Occipital lobe (tissue), 2 donors: ENCODE results near the gene RUVBL2. TPM values are rescaled to one million over a fixed set of nuclear protein-coding genes. Genes with fewer than 3 reads are reported as not detected.
A peak's percentile ranks its signal among the peaks of the same experiment; 100 is the strongest.

Source experiments
- DNase-seq: peaks from one replicate; lab custom pipeline; 2025; lab: John Stamatoyannopoulos, UW
- total RNA-seq: library from RNA; depleted of rRNA; stranded (reverse); fragments of >200 nt; gene quantifications from one replicate; pipeline ENCODE4 v1.2.3, GENCODE V29; 2014

RUVBL2 gene
- total RNA-seq = 81.4 TPM

- peak; percentile 99 for DNase-seq
These were observed at the start of gene RUVBL2, which contains the start of gene GYS1 for GRCh38 chr19:48993175-48994034. Gene RUVBL2, plus strand, starts transcription at chr19:48993887. Its CDS starts 25 bp downstream, at chr19:48993912. Gene GYS1, minus strand, starts transcription at chr19:48993309. Its CDS starts 197 bp downstream, at chr19:48993112.

DNA sequence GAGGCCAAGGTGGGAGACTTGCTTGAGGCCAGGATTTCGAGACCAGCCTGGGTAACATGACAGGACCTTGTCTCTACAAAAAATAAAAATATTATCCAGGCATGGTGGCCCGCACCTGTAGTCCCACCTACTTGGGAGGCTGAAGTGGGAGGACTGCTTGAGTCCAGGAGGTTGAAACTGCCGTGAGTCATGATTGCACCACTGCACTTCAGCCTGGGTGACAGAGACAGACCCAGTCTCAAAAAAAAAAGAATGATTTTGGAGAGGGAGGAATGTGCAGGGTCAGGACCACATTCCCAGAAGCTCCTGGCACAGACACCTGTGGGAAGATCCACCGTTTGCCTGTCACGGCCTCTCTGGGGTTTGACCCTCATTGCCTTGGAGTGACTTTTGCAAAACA lies 48.3 kb upstream of the RUVBL2 start:
- no peak for DNase-seq

- no peak for DNase-seq
These were observed 47.9 kb upstream of the RUVBL2 start for GRCh38 chr19:48945817-48946216.

GRCh38 chr19:48946463-48947257 lies 47.0 kb upstream of the RUVBL2 start:
- no peak for DNase-seq

- DNase-seq = no peak
These were observed 46.5 kb upstream of the RUVBL2 start for GRCh38 chr19:48947258-48947542.

DNA sequence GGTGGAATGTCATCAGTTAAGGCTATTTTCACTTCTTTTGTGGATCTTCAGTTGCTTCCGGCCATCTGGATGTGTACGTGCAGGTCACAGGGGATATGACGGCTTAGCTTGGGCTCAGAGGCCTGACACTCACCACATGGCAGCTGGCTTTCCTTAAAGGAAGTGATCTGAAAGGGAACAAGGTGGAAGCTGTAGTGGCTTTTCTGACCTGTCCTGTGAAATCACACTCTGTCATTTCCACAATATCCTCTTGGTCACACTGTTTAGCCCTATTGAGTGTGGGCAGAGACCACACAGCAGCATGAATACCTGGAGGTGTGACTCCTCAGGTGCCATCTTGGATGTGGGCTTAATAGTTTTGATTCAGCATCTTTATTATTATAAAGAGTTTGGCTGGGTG lies 43.5 kb upstream of the RUVBL2 start:
- no peak for DNase-seq

GRCh38 chr19:48950830-48951519 lies 42.7 kb upstream of the RUVBL2 start:
- no peak for DNase-seq

DNA sequence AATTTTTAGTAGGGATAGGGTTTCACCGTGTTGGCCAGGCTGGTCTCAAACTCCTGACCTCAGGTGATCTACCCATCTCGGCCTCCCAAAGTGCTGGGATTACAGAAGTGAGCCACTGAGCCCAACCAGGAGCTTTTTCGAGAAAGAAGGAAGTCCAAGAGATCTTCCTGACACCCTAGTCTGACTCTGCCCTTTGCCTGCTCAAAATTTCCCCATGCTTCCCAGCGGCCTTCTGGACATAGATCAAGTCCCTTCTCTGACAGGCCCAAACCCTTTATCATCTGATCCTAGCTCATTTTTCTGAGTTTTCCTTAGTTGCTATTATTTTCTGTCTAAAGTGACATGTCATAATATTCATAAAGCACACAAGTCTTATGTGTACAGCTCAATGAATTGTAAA lies 40.5 kb upstream of the RUVBL2 start:
- no peak for DNase-seq

- no peak for DNase-seq
These were observed 39.6 kb upstream of the RUVBL2 start for GRCh38 chr19:48953990-48954594.

DNA sequence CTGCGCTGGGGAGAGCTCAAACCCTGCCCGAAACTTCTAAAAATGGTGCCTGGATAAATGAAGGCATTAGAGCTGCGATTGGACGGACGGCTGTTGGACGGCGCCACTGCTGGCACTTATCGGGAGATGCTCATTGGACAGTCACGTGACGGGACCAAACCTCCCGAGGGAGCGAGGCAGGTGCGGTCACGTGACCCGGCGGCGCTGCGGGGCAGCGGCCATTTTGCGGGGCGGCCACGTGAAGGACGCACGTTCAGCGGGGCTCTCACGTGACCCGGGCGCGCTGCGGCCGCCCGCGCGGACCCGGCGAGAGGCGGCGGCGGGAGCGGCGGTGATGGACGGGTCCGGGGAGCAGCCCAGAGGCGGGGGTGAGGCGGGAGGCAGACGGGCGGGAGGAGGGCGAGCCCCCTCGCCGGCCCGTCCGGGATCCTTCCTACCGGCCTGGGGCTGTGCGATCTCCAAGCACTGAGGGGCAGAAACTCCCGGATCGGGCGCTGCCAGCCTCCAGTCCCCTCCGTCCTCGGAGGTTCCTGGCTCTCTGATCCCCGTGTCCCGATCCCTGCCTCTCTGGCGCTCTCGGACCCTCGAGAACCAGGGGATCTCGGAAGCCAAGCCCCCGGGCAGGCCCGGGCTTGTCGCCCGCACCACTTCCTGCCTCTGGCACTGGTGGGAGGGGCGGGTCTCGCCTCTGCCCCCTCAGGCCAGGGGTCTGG lies 38.9 kb upstream of the RUVBL2 start, which contains the start of gene BAX:
Gene BAX, plus strand, starts transcription at position 281 of the 713 bp plus-strand sequence. Its CDS starts 54 bp downstream, at position 335.
- peak; percentile 91 for DNase-seq

GRCh38 chr19:48955308-48955958 lies 38.3 kb upstream of the RUVBL2 start:
- no peak for DNase-seq

GRCh38 chr19:48958006-48958405 lies 35.7 kb upstream of the RUVBL2 start:
- no peak for DNase-seq

- DNase-seq = no peak
These were observed 34.1 kb upstream of the RUVBL2 start for GRCh38 chr19:48959341-48960239.

DNA sequence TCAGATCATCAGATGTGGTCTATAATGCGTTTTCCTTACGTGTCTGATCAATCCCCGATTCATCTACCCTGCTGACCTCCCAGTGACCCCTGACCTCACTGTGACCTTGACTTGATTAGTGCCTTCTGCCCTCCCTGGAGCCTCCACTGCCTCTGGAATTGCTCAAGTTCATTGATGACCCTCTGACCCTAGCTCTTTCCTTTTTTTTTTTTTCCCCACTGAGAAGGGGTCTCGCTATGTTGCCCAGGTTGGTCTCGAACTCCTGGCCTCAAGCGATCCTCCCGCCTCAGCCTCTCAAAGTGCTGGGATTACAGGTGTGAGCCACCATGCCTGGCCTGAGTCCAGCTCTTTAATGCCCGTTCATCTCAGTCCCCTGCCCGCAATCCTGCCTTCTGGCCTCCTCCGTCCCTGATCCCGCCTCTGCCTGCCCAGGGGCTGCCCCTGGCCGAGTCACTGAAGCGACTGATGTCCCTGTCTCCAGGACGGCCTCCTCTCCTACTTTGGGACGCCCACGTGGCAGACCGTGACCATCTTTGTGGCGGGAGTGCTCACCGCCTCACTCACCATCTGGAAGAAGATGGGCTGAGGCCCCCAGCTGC lies 32.5 kb upstream of the RUVBL2 start:
- DNase-seq = no peak

- no peak for DNase-seq
These were observed 32.0 kb upstream of the RUVBL2 start for GRCh38 chr19:48961673-48962028.

GRCh38 chr19:48962029-48962848 lies 31.4 kb upstream of the RUVBL2 start:
- DNase-seq = no peak

DNA sequence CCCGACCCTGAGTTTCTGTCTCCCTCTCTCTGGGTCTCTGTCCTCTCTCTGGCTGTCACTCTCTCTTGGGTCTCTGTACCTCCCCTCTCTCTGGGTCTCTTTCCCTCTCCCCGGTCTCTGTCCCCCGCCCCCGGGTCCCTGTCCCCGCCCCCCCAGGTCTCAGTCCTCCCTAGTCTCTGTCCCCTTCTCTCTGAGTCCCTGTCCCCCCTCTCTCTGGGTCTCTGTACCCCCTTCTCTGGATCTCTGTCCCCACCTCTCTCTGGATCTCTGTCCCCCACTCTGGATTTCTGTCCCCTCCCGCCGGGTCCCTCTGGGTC lies 30.9 kb upstream of the RUVBL2 start:
- DNase-seq = no peak
